ENCODE results near the gene EDDM3A.
A peak's percentile ranks its signal among the peaks of the same experiment; 100 is the strongest.

Gene EDDM3A

DNA sequence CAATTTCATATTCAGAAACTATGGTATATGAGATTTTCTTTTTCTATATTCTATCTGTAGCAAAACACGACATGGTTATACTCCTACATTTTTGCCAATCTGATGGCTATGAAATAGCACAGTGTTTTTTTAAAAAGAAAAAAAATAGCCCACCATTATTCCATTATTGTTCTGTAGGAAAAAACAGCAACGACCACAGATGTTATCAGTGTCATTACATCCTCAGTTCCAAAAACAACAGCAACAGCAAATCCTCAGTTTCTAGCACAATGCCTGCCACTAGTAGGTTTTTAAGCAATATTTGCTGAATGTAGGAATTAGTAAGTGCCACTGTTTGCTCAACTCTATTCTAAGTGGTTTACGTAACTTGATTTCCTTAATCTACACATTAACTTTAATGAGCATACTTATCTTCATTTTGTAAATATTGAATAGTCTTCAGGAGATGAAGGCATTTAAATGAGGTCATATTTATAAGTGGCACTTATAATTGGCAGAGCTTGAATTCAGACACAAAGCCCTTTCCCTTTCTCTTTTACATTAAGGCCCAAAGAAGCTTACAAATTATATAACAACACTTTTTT, 43.6 kb downstream of the EDDM3A start (continued):
- TF ChIP-seq, protein P1, sequence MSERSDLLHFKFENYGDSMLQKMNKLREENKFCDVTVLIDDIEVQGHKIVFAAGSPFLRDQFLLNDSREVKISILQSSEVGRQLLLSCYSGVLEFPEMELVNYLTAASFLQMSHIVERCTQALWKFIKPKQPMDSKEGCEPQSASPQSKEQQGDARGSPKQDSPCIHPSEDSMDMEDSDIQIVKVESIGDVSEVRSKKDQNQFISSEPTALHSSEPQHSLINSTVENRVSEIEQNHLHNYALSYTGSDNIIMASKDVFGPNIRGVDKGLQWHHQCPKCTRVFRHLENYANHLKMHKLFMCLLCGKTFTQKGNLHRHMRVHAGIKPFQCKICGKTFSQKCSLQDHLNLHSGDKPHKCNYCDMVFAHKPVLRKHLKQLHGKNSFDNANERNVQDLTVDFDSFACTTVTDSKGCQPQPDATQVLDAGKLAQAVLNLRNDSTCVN (tag by site-specific recombination; optimal IDR thresholded peaks at IDR 0.05) = no peak
- TF ChIP-seq BCL11A (tag by site-specific recombination; IDR thresholded peaks at IDR 0.05; ENCODE audit: low read depth) (0 out of 2 replicates have a peak, but pooled peaks have one; percentile 48), ZNF174 (tag by site-specific recombination; IDR thresholded peaks at IDR 0.05) (no peak), ZFHX2 (tag by site-specific recombination; conservative IDR thresholded peaks at IDR 0.05) (no peak), ZNF10 (tag by site-specific recombination; IDR thresholded peaks at IDR 0.05) (peak; percentile 58; the same call in 1 of the 2 replicates), TRIM28 (IDR thresholded peaks at IDR 0.05; ENCODE audit: borderline replicate concordance, low read length) (no peak), ZNF621 (tag by site-specific recombination; IDR thresholded peaks at IDR 0.05) (no peak), ZNF585B (tag by site-specific recombination; IDR thresholded peaks at IDR 0.05) (no peak), ZBTB17 (tag by site-specific recombination; IDR thresholded peaks at IDR 0.05) (peak; percentile 54), ZNF629 (tag by site-specific recombination; IDR thresholded peaks at IDR 0.05) (peak; percentile 74), ZNF211 (tag by site-specific recombination; IDR thresholded peaks at IDR 0.05; ENCODE audit: low read depth) (no peak), ZNF366 (tag by site-specific recombination; conservative IDR thresholded peaks at IDR 0.05) (0 out of 2 replicates have a peak, but pooled peaks have one; percentile 14), OVOL3 (tag by site-specific recombination; IDR thresholded peaks at IDR 0.05) (no peak), WT1 (tag by site-specific recombination; IDR thresholded peaks at IDR 0.05) (peak; percentile 49; the same call in 1 of the 2 replicates), ZNF791 (tag by site-specific recombination; IDR thresholded peaks at IDR 0.05) (no peak), SP7 (tag by site-specific recombination; IDR thresholded peaks at IDR 0.05) (no peak), YY2 (tag by site-specific recombination; IDR thresholded peaks at IDR 0.05) (no peak), REPIN1 (tag by site-specific recombination; IDR thresholded peaks at IDR 0.05; ENCODE audit: low read depth) (no peak), GLI2 (tag by site-specific recombination; IDR thresholded peaks at IDR 0.05; ENCODE audit: borderline replicate concordance, low read depth) (peak; percentile 64; the same call in 1 of the 2 replicates), ZNF549 (tag by site-specific recombination; IDR thresholded peaks at IDR 0.05) (no peak), ZNF223 (tag by site-specific recombination; IDR thresholded peaks at IDR 0.05) (no peak)
- TF ChIP-seq, protein P2, sequence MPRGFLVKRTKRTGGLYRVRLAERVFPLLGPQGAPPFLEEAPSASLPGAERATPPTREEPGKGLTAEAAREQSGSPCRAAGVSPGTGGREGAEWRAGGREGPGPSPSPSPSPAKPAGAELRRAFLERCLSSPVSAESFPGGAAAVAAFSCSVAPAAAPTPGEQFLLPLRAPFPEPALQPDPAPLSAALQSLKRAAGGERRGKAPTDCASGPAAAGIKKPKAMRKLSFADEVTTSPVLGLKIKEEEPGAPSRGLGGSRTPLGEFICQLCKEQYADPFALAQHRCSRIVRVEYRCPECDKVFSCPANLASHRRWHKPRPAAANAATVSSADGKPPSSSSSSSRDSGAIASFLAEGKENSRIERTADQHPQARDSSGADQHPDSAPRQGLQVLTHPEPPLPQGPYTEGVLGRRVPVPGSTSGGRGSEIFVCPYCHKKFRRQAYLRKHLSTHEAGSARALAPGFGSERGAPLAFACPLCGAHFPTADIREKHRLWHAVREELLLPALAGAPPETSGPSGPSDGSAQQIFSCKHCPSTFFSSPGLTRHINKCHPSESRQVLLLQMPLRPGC (tag by site-specific recombination; IDR thresholded peaks at IDR 0.05) = peak; percentile 82
- TF ChIP-seq, protein P3, sequence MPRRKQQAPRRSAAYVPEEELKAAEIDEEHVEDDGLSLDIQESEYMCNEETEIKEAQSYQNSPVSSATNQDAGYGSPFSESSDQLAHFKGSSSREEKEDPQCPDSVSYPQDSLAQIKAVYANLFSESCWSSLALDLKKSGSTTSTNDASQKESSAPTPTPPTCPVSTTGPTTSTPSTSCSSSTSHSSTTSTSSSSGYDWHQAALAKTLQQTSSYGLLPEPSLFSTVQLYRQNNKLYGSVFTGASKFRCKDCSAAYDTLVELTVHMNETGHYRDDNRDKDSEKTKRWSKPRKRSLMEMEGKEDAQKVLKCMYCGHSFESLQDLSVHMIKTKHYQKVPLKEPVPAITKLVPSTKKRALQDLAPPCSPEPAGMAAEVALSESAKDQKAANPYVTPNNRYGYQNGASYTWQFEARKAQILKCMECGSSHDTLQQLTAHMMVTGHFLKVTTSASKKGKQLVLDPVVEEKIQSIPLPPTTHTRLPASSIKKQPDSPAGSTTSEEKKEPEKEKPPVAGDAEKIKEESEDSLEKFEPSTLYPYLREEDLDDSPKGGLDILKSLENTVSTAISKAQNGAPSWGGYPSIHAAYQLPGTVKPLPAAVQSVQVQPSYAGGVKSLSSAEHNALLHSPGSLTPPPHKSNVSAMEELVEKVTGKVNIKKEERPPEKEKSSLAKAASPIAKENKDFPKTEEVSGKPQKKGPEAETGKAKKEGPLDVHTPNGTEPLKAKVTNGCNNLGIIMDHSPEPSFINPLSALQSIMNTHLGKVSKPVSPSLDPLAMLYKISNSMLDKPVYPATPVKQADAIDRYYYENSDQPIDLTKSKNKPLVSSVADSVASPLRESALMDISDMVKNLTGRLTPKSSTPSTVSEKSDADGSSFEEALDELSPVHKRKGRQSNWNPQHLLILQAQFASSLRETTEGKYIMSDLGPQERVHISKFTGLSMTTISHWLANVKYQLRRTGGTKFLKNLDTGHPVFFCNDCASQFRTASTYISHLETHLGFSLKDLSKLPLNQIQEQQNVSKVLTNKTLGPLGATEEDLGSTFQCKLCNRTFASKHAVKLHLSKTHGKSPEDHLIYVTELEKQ (tag by site-specific recombination; IDR thresholded peaks at IDR 0.05; ENCODE audit: borderline replicate concordance) = peak; percentile 72; the same call in 1 of the 2 replicates
- TF ChIP-seq, protein P4, sequence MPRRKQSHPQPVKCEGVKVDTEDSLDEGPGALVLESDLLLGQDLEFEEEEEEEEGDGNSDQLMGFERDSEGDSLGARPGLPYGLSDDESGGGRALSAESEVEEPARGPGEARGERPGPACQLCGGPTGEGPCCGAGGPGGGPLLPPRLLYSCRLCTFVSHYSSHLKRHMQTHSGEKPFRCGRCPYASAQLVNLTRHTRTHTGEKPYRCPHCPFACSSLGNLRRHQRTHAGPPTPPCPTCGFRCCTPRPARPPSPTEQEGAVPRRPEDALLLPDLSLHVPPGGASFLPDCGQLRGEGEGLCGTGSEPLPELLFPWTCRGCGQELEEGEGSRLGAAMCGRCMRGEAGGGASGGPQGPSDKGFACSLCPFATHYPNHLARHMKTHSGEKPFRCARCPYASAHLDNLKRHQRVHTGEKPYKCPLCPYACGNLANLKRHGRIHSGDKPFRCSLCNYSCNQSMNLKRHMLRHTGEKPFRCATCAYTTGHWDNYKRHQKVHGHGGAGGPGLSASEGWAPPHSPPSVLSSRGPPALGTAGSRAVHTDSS (tag by site-specific recombination; IDR thresholded peaks at IDR 0.05) = peak; percentile 79

All from HEK293 (cell line).